GM18505 (cell line): ENCODE data around the gene TYSND1.

Source experiments
- ATAC-seq: cut with Tn5 transposase; IDR thresholded peaks from one replicate; pipeline ENCODE4 v1.9.1; 2021; ENCODE audit not compliant: unreplicated experiment
- POLR2A ChIP-seq: IDR thresholded peaks from 4 replicates; pipeline ENCODE4 v1.6.1; 2011; ENCODE audit warnings: borderline replicate concordance; ENCODE audit not compliant: insufficient read depth, insufficient read length; ENCODE audit errors: extremely low read depth

The TYSND1 gene

DNA sequence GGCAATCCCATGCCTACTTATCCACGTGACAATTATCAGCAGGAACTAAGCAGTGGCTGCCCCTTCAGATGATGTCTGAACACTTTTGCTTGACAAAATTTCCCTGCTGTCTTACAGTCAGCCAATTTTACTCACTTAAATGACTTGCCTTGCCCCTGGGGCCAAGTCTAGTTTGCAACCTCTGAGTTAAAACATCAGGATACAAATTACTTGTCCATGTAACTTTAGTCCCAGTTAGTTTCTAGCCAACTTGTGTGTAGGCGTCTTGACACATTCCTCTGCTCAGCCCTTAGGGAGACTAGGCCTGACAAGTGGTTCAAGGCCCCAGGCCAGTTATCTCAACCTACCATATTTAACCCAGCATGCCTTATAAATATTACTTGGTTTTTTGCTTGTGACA lies 11.6 kb upstream of the TYSND1 start:
- no peak for ATAC-seq
- no peak for TF ChIP-seq POLR2A

GRCh38 chr10:70155255-70155838 lies 8.8 kb upstream of the TYSND1 start:
- ATAC-seq, result no peak
- no peak for TF ChIP-seq POLR2A

GRCh38 chr10:70148516-70148915 lies 2.0 kb upstream of the TYSND1 start:
- no peak for TF ChIP-seq POLR2A
- no peak for ATAC-seq

DNA sequence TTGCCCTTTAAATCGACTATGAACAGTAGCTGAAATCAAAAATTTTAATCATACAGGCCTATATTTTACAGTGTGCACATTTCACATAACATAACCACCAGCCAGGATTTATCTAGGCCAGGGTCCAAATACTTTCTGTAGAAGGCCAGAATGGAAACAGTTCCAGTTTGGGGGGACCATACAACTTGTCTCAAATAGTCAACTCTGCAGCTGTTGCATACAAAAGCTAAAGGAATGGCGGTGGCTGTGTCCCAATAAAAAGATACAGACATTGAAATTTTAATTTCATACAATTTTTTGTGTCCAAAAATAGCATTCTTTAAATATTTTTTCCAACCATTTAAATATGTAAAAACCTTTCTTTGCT lies 742 bp upstream of the TYSND1 start:
- ATAC-seq, result no peak
- TF ChIP-seq POLR2A, result no peak

GRCh38 chr10:70145666-70146488 lies 623 bp downstream of the TYSND1 start:
- ATAC-seq, result peak; percentile 53
- TF ChIP-seq POLR2A, result no peak

DNA sequence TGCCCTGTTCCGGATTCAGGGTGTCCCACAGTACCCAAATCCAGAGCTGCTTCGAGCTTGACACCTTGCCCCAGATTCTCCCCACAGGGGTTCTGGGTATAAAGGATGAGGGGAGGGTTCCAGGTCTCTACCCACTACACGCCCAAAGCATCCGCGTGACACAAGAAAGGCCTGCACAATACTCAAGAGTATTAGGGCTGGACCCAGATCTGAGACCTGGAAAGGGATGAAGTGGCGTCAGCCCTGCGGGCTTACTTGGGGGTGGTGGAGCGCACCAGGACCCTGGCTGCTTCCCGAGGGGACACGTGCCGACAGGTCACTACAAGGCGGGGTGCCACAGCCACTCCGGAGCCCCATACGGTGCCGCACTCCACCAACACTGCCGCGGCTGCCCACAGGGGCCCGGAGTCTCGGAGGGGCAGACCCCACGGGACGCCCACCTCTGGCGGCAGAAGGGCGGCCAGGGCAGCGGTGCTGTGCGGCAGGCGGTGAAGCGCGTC lies 1.3 kb downstream of the TYSND1 start:
- ATAC-seq, result peak; percentile 22

GRCh38 chr10:70144372-70145110 lies 2.0 kb downstream of the TYSND1 start:
- TF ChIP-seq POLR2A, result no peak
- ATAC-seq, result no peak

More for the DNA sequence above, 1.3 kb downstream of the TYSND1 start:
- no peak for TF ChIP-seq POLR2A

- no peak for ATAC-seq
- TF ChIP-seq POLR2A, result no peak
Measured at GRCh38 chr10:70142555-70142954, 3.9 kb downstream of the TYSND1 start.

GRCh38 chr10:70140297-70140696 lies 6.2 kb downstream of the TYSND1 start:
- no peak for ATAC-seq
- no peak for TF ChIP-seq POLR2A

- ATAC-seq, result no peak
- no peak for TF ChIP-seq POLR2A
Measured at GRCh38 chr10:70139997-70140250, 6.6 kb downstream of the TYSND1 start.

DNA sequence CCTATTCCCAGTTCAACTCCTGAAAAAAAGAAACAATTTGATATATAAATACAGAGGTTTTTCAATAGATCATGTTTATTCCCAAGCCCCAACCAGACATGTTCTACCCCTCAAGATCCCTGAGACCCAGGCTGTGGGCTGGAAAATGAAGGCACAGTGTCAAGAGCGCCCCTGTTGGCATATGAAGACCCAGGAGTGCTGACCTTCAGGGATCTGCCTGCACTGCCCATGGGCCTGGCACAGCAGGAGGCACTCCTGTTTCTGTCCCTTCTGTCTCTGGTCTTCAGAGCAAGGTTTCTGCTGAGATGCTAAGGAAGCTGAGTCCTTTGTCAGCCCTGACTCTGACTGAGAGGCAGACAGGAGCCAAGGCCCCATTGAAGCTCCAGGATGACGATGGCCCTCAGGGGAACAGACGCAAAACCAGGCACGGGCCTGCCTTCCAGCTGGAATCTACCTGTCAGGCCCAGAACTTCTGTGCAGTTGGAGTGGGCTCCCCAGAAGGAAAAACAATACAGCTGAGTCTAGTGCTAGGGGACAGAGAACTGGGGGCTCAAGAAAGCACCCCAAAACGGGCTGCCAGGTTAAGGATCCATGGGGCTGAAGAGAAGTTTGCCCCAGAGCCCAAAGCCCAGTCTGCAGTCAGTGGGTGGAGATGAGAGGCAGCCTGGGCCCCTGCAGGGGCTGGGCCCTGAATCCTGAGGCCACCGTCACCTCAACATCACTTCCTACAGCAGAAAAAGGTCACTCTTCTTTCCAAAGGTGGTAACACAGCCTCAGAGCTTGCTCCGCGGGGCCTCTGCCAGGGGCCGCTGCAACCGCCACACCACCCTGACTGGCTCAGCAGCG lies 7.1 kb downstream of the TYSND1 start:
- no peak for TF ChIP-seq POLR2A

GRCh38 chr10:70137927-70138883 lies 8.3 kb downstream of the TYSND1 start:
- no peak for ATAC-seq
- TF ChIP-seq POLR2A, result no peak

More for the DNA sequence above, 7.1 kb downstream of the TYSND1 start:
- ATAC-seq, result no peak
